GM12878 (cell line): ENCODE data around the gene NDUFB1. TPM values are rescaled to one million over a fixed set of nuclear protein-coding genes. Genes with fewer than 3 reads are reported as not detected.

ENCODE experiments used
- ATAC-seq: fragments of 200-7000 bp; cut with Tn5 transposase; 3 replicates; pipeline ENCODE4 v1.9.1; 2020; ENCODE audit warnings: mild to moderate bottlenecking, moderate library complexity
- BruUV-seq: library from RNA; stranded (reverse); fragments of 400-500 nt; replicated peaks from 2 replicates; lab custom pipeline; 2021; lab: Mats Ljungman, UMichigan
- CTCF ChIA-PET: fragments of 300-600 bp; sonication (Branson Sonifier 250); formaldehyde crosslinking; extraction: SDS; loops from one replicate; lab custom pipeline; 2021; ENCODE audit warnings: inconsistent platforms; lab: Yijun Ruan, JAX
- POLR2A ChIA-PET: fragments of 350-600 bp; formaldehyde crosslinking; extraction: SDS; loops from one replicate; lab custom pipeline; 2021; ENCODE audit warnings: inconsistent platforms; lab: Charles Lee
- RAD21 ChIA-PET: fragments of 300-600 bp; sonication (Branson Sonifier 250); formaldehyde crosslinking; loops from one replicate; lab custom pipeline; 2023; ENCODE audit warnings: antibody characterized with exemption; ENCODE audit not compliant: unreplicated experiment; lab: Charles Lee
- SMC1A ChIA-PET: fragments of 300-600 bp; sonication (Branson Sonifier 250); formaldehyde crosslinking; loops from one replicate; lab custom pipeline; 2023; ENCODE audit not compliant: unreplicated experiment, uncharacterized antibody; lab: Charles Lee
- DNase-seq: peaks from one replicate; pipeline ENCODE4 v3.0.0-alpha.2; 2011; ENCODE audit warnings: low read depth, low spot score
- FAIRE-seq: peaks from 3 replicates; lab custom pipeline; 2011; peaks lifted over from hg19 to GRCh38; lab: Jason Lieb, UNC
- H2AFZ ChIP-seq: 2 replicates; pipeline ENCODE4 v1.6.0; 2011; ENCODE audit warnings: low read depth, low read length, control low read depth; ENCODE audit not compliant: control insufficient read depth
- H3K27ac ChIP-seq: 2 replicates; pipeline ENCODE4 v1.5.1; 2011; ENCODE audit warnings: control low read depth; ENCODE audit not compliant: control insufficient read depth, insufficient read depth
- H3K27me3 ChIP-seq, 2 experiments: replicated peaks in 1 of 2; 2 replicates each; pipeline versions ENCODE4 v1.6.0 to v1.6.1; 2011; ENCODE audit warnings: low read length in 1 of 2; ENCODE audit not compliant: control insufficient read depth in 2 of 2, insufficient read depth in 2 of 2
- H3K36me3 ChIP-seq, 2 experiments: 2 replicates each; pipeline ENCODE4 v1.5.1; 2011; ENCODE audit warnings: low read length in 1 of 2; ENCODE audit not compliant: control insufficient read depth in 2 of 2, insufficient read depth in 2 of 2
- H3K4me1 ChIP-seq: 2 replicates; pipeline ENCODE4 v1.6.1; 2011; ENCODE audit warnings: mild to moderate bottlenecking, low read length, moderate library complexity, mixed read lengths; ENCODE audit not compliant: control insufficient read depth, insufficient read depth
- H3K4me2 ChIP-seq: 2 replicates; pipeline ENCODE4 v1.6.0; 2011; ENCODE audit warnings: control low read depth; ENCODE audit not compliant: control insufficient read depth, insufficient read depth
- H3K4me3 ChIP-seq: fragments of 200-600 bp; sonication (generic); 2 replicates; pipeline ENCODE4 v1.5.1; 2016
- H3K79me2 ChIP-seq: 2 replicates; pipeline ENCODE4 v1.6.0; 2011; ENCODE audit warnings: low read length; ENCODE audit not compliant: control insufficient read depth, insufficient read depth
- H3K9ac ChIP-seq: 2 replicates; pipeline ENCODE4 v1.8.0; 2011; ENCODE audit warnings: low read length, control low read depth, mixed read lengths; ENCODE audit not compliant: control insufficient read depth, insufficient read depth
- H3K9me3 ChIP-seq: replicated peaks from 3 replicates; pipeline ENCODE4 v1.5.1; 2011; ENCODE audit warnings: mild to moderate bottlenecking, low read length; ENCODE audit not compliant: control insufficient read depth, insufficient read depth
- H4K20me1 ChIP-seq: 2 replicates; pipeline ENCODE4 v1.6.0; 2011; ENCODE audit not compliant: control insufficient read depth, insufficient read depth
- CHD1 ChIP-seq: IDR thresholded peaks from 2 replicates; pipeline ENCODE4 v1.6.1; 2012; ENCODE audit warnings: low read depth, low read length, improper control_type of control experiment
- MTA2 ChIP-seq: fragments of 450-650 bp; IDR thresholded peaks from 2 replicates; pipeline ENCODE4 v1.6.1; 2016; ENCODE audit warnings: low read depth, mild to moderate bottlenecking, moderate library complexity
- RAD21 ChIP-seq: IDR thresholded peaks from 2 replicates; pipeline ENCODE4 v1.6.1; 2011; ENCODE audit warnings: mild to moderate bottlenecking, low read depth, low read length, moderate library complexity; ENCODE audit not compliant: insufficient read depth
- SMC3 ChIP-seq: IDR thresholded peaks from 2 replicates; pipeline ENCODE4 v1.6.1; 2011; ENCODE audit warnings: low read length, improper control_type of control experiment, borderline replicate concordance
- TBL1XR1 ChIP-seq: IDR thresholded peaks from 2 replicates; pipeline ENCODE4 v1.6.1; 2012; ENCODE audit warnings: low read depth, low read length, improper control_type of control experiment
- WGBS: methylation state at CpG from one replicate; pipeline ENCODE4 v1.1.6; 2016; ENCODE audit warnings: low lambda C conversion rate; ENCODE audit not compliant: insufficient replicate concordance, insufficient coverage; ENCODE audit errors: missing lambda C conversion rate; 5-methylcytosine and 5-hydroxymethylcytosine counted together
- in situ Hi-C: fragments of 300-500 bp; cut with MboI; formaldehyde crosslinking; loops from 9 replicates; pipeline ENCODE4 v1.14.3; 2018; ENCODE audit warnings: mixed read lengths
- intact Hi-C: fragments of 100-400 bp; cut with micrococcal nuclease; formaldehyde crosslinking; loops from one replicate; pipeline ENCODE4 v1.14.2; 2022; ENCODE audit not compliant: unreplicated experiment
- polyA plus RNA-seq, 11 experiments: library from polyadenylated mRNA; depleted of rRNA in 4 of 11; unstranded in 6 of 11; stranded (reverse) in 5 of 11; fragments of >200 nt; fragmentation: Nextera tagmentation in 4 of 11; fragmentation: Illumina TruSeq in 1 of 11; extraction: Ambion mirVana in 4 of 11; extraction: Trizol in 1 of 11; gene quantifications; 1 replicate in 1 of 11; 2 replicates in 10 of 11; pipeline versions ENCODE4 v1.2.1 to v1.2.3, GENCODE V29; 2011 to 2016; ENCODE audit warnings: inconsistent platforms in 2 of 11, missing spikeins in 2 of 11, low read depth in 1 of 11
- total RNA-seq, 4 experiments: library from RNA; depleted of rRNA in 3 of 4; stranded (reverse); fragments of >200 nt in 3 of 4; fragmentation: Illumina TruSeq in 1 of 4; extraction: Trizol in 1 of 4; gene quantifications; 2 replicates each; pipeline versions ENCODE4 v1.2.1 to v1.2.3, GENCODE V29; 2013 to 2021
- TF ChIP-seq, protein P1 (sequence below), 3 experiments: IDR thresholded peaks in 2 of 3; conservative IDR thresholded peaks in 1 of 3; 2 replicates each; pipeline ENCODE4 v1.5.1; 2011; ENCODE audit warnings: low read depth in 3 of 3, low read length in 3 of 3, mild to moderate bottlenecking in 3 of 3, control low read depth in 2 of 3, moderate library complexity in 2 of 3, inconsistent platforms in 1 of 3, mixed read lengths in 1 of 3; ENCODE audit not compliant: control insufficient read depth in 2 of 3, insufficient read depth in 1 of 3; ENCODE audit errors: extremely low read depth in 1 of 3

The NDUFB1 gene
- total and polyA plus RNA-seq, 10 of the 15 experiments (the other 5 are each of a cell fraction or from before 2014, with no cell fraction given): 132 to 919 (median 561) TPM

DNA sequence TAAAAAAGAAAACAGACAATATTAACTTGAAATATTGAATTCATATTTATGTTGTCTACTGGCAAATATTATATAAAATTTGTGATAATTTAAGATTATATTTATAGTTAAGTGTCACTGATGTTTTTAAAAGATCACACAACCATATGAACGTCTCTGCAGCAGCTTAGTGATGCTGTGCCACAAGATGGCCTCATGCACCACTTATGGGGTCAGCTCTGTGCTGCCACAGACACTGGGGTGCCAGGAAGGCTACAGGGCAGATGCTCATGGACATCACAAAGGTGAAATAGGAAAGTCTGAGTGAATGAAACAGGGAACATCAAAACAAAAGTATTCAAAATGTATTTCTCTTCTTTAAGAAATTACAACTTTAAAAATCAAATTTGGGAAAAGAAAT lies 28.2 kb downstream of the NDUFB1 start:
- 6% methylated on average over 1 of the region's 1 CpG for WGBS
- POLR2A ChIA-PET: no interaction called here
- in situ Hi-C loops (no loop called here), intact Hi-C loops (loop anchor here (5.0 kb wide), 1 partner anchor 364 kb away; no protein-coding TSS in a partner anchor)
- H2AFZ ChIP-seq: no peak overlapping the region
- DNase-seq: no peak
- TF ChIP-seq MTA2: no peak
- TF ChIP-seq SMC3: peak; percentile 27; the same call in 1 of the 2 replicates
- TF ChIP-seq CHD1: no peak
- no peak for TF ChIP-seq TBL1XR1
- TF ChIP-seq, protein P1, sequence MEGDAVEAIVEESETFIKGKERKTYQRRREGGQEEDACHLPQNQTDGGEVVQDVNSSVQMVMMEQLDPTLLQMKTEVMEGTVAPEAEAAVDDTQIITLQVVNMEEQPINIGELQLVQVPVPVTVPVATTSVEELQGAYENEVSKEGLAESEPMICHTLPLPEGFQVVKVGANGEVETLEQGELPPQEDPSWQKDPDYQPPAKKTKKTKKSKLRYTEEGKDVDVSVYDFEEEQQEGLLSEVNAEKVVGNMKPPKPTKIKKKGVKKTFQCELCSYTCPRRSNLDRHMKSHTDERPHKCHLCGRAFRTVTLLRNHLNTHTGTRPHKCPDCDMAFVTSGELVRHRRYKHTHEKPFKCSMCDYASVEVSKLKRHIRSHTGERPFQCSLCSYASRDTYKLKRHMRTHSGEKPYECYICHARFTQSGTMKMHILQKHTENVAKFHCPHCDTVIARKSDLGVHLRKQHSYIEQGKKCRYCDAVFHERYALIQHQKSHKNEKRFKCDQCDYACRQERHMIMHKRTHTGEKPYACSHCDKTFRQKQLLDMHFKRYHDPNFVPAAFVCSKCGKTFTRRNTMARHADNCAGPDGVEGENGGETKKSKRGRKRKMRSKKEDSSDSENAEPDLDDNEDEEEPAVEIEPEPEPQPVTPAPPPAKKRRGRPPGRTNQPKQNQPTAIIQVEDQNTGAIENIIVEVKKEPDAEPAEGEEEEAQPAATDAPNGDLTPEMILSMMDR (IDR thresholded peaks at IDR 0.05 in 2 of 3, conservative IDR thresholded peaks at IDR 0.05 in 1 of 3; ENCODE audit: control insufficient read depth in 2 of 3, extremely low read depth in 1 of 3, insufficient read depth in 1 of 3, low read depth in 3 of 3, low read length in 3 of 3): peak in 2 of 3 experiments; percentile 31 to 54; a peak in 3 of 6 replicates
- TF ChIP-seq RAD21: peak; percentile 40
- RAD21 ChIA-PET: interaction anchor here (0.7 to 1.4 kb wide), 4 partner anchors 11 to 597 kb away, joined by 3 to 7 read pairs (median 4); no protein-coding TSS in a partner anchor
- BruUV-seq: no TSS peak
- H3K9me3 ChIP-seq: no peaks in the 10 kb centered on the region
- no peak overlapping the region for H3K4me2 ChIP-seq
- no peaks in the 10 kb centered on the region for H3K27me3 ChIP-seq
- no peak overlapping the region for H3K9ac ChIP-seq
- no peak for FAIRE-seq
- CTCF ChIA-PET: interaction anchor here (0.8 to 2.6 kb wide), 10 partner anchors 9 to 590 kb away, joined by 3 to 11 read pairs (median 3); partner anchors contain the start of gene ATXN3
- no peaks in the 10 kb centered on the region; a peak in 1 of 4 replicates for H3K36me3 ChIP-seq
- no peaks in the 10 kb centered on the region; the same call in 1 of the 2 replicates for H3K79me2 ChIP-seq
- SMC1A ChIA-PET: interaction anchor here (0.6 to 1.7 kb wide), 2 partner anchors 33 to 259 kb away, joined by 3 to 9 read pairs; no protein-coding TSS in a partner anchor
- no peak overlapping the region for H3K27ac ChIP-seq
- no peaks in the 10 kb centered on the region for H3K4me1 ChIP-seq
- no peaks in the 10 kb centered on the region for H4K20me1 ChIP-seq
- ATAC-seq: peak; percentile 79
- no peak overlapping the region for H3K4me3 ChIP-seq
